ENCODE measurements around the gene CCT2.
"Not testable (repeated sequence)": the region's sequence is repeated elsewhere in the genome, so short reads cannot be mapped to it uniquely, and the experiment has no call there.

CCT2 gene

DNA sequence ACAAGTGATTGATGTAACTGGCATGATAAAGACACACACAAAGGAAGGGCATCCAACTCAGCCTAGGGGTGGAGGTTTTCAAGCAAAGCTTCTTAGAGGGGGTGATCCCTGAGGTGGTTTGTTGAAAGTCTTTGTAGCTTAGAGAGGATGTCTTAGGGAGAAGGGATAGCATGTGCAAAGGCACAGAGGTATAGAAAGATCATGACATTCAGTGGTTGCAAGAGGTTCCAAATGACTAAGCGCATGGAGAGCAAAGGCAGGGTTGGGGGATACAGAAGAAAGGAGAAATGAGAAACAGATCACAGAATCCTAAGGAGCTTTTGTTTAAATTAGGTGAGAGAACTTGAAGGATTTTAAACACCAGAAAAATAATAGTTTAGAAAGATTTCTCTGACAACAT is 5.2 kb upstream of the CCT2 start:
- Histone ChIP-seq H3K4me3 (no peak overlapping the region), H3K27ac (no peak overlapping the region)

DNA sequence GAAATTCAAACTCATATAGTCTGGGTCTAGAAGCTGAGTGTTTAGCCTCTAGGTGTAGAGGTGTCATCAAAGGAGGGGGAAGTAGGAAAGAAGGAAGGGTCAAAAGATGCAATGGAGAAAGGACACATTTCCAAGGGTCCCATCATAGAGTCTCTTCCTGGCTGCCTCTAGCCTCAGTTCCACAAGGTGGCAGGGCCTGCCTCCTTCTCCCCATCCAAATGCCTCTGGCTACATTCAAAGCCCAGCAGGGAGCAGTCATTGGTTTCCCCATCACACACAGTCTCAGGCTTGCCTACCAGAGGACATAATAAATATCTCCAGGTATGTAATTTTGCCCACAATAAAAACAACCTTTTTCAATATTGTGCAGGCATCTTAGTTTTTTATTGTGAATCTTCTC is 2.1 kb upstream of the CCT2 start:
- no peak overlapping the region for H3K27ac ChIP-seq
- no peak overlapping the region for H3K4me3 ChIP-seq

DNA sequence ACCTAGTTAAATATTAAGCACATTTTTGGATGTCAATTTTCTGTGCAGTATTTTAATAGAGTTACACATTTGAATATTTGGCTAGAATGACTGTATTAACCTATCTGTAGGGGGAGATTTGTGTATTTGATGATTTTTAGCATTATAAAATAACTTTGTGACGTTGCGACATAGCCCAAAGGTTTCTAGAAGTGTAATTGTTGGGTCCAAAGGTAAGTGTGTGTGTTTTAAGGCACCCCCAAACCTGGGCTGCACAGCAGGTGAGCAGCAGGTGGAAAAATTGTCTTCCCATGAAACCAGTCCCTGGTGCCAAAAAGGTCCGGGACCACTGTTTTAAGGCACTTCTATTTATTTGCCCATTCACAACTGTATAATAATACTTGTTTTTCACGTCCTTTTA is 3.3 kb downstream of the CCT2 start:
- H3K4me3 ChIP-seq = no peak overlapping the region
- no peak overlapping the region for H3K27ac ChIP-seq

DNA sequence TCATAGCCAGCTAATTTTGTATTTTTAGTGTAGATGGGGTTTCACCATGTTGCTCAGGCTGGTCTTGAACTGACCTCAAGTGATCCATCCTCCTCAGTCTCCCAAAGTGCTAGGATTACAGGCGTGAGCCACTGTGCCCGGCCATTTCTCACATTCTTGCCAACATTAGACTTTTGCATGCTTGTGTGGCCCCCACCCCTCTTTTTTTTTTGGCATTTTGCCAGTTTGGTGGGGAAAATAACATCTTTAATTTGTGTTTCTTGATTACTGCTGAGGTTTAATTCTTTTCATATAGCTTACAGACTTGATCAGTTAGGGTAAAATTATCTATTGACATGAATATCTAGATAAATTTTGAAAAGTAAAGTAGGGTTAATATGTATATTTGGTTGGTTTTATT is 3.8 kb downstream of the CCT2 start:
- H3K4me3 ChIP-seq = no peak overlapping the region

DNA sequence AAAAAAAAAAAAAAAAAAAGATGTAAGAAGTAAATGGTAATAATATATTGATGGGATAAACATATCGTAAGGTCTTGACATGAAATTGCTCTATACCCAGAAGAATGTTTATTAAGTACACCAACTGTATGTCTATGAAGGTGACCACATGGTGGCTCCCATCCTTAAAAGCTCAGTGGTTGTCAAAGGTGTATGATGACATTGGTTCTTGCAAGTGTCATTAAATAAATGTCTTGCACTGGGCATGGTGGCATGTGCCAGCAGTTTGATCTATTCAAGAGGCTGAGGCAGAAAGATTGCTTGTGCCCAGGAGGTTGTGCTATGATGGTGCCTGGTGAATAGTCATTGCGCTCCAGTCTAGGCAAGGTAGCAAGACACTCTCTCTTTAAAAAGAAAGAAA is 10.4 kb downstream of the CCT2 start:
- H3K4me3 ChIP-seq = no peak overlapping the region
- no peak overlapping the region for H3K27ac ChIP-seq

More for the DNA sequence above, 3.8 kb downstream of the CCT2 start:
- H3K27ac ChIP-seq = no peak overlapping the region

DNA sequence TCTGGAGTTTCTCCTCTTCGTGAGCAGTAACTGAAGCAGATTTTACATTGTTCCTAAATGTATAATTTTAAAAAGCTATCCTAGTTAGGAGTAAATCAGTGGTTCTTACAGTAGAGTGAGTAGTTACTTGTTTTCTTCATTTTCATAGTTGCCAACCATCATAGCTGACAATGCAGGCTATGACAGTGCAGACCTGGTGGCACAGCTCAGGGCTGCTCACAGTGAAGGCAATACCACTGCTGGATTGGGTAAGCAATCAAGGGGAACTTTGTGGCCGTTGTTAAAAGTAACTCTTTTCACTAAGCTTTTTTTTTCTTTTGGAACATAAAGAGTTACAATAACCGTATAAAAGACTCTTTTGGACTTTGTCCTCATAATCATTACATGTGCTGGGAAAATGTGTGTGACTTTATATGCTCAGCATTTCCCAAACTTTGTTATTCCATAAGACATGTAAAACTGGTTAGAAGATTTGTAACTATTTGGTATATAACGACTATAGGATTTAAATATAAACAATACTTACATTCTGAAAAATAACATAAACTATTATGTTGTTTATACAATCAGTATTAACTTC is 13.0 kb downstream of the CCT2 start:
- no peak overlapping the region for H3K27ac ChIP-seq
- no peak overlapping the region for H3K4me3 ChIP-seq

DNA sequence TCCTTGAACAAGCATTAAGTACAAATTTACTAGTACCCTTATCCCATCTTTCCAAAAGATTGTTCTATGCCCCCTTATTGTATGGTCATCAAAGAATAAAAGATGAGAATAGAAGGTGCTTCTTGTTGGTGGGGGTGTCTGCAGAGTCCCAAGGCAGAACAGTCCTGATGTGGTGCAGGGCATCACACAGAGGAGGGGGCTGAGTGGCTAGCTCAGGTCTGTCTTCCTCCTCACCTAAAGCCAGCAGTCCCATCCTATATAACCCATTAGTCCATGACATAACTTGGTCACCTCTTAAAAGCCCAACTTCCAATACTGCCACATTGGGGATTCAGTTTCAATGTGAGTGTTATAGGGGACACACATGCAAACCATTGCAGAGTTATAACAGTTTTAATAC is 15.5 kb downstream of the CCT2 start:
- H3K4me3 ChIP-seq = no peak overlapping the region
- no peak overlapping the region for H3K27ac ChIP-seq

DNA sequence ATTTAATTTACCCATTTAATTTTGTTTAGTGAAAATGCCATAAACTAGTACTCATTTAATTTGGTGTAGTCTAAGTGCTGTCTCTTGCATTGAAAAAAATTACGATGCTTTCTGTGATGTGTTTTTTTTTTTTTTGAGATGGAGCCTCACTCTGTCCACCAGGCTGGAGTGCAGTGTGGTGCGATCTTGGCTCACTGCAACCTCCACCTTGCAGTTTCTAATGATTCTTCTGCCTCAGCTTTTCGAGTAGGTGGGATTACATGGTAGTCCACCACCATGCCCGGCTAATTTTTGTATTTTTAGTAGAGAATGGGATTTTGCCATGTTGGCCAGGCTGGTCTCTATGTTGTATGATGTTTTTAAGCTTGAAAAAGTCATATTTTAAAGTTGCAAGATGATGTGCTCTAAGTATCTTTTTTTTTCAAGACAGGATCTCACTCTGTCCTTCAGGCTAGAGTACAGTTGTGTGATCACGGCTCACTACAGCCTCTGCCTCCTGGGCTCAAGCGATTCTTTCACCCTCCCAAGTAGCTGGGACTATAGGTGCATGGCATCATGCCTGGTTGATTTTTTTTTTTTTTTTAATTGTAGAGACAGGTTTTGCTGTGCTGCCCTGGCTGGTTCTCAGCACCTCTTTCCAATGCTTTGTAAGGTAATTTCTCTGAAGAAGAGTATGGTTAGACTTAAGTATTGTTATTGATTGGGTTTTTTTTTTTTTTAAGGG is 16.9 kb downstream of the CCT2 start:
- Histone ChIP-seq H3K27ac (no peak overlapping the region), H3K4me3 (no peak overlapping the region)

DNA sequence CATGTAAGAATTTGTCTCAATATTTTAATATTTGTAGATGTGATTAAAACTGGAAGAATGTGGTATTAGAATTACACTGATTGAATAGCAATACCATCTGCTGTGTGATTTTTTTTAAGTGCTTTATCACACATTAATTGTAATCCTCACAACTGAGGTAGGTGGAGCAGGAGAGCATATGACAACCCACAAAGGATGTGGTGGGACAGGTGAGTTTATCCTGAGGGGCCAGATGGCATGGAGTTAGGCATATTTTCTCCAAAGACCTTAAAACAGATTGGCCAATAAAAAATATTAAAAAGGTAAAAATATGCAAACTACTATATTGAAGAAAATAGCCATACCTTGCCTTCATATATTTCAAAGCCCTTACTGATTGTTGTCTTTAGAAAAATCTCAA is 17.7 kb downstream of the CCT2 start:
- H3K27ac ChIP-seq = no peak overlapping the region
- H3K4me3 ChIP-seq = no peak overlapping the region

DNA sequence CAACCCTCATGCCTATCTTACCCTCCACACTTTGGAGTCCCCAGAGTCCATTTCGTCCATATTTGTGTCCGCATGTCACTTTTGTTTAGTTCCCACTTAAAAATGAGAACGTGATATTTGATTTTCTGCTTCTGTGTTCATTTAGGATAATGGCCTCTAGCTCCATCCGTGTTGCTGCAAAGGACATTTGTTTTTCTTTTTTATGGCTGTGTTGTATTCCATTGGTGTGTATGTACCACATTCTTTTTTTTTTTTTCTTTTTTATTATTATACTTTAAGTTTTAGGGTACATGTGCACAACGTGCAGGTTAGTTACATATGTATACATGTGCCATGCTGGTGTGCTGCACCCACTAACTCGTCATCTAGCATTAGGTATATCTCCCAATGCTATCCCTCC is 18.3 kb downstream of the CCT2 start:
- H3K4me3 ChIP-seq, H3K27ac ChIP-seq: not testable (repeated sequence)

DNA sequence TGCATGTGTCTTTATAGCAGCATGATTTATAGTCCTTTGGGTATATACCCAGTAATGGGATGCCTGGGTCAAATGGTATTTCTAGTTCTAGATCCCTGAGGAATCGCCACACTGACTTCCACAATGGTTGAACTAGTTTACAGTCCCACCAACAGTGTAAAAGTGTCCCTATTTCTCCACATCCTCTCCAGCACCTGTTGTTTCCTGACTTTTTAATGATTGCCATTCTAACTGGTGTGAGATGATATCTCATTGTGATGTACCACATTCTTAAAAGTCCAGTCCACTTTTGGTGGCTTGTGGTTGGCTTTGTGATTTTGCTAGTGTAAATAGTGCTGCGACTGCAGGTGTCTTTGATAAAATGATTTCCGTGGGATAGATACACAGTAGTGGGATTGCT is 19.0 kb downstream of the CCT2 start:
- H3K4me3 ChIP-seq, H3K27ac ChIP-seq: not testable (repeated sequence)

DNA sequence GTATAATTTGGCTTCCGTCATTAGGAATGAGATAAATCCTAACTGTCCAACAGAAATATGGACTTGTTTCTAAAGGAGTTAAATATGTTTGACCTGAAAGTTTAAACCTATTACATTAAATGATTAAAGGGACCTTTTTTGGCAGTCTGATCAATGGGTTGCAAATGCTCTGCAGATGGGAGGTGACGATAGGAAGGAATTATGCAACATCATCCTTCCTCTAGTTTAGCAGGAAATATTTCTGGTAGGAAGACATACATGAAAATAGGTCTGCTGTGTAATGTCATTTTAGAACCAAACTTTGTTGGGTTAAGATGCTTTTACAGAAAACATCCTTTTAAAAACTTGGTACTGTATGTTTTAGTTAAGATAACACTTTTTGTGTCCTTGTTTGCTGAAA is 22.9 kb downstream of the CCT2 start:
- H3K4me3 ChIP-seq = no peak overlapping the region

DNA sequence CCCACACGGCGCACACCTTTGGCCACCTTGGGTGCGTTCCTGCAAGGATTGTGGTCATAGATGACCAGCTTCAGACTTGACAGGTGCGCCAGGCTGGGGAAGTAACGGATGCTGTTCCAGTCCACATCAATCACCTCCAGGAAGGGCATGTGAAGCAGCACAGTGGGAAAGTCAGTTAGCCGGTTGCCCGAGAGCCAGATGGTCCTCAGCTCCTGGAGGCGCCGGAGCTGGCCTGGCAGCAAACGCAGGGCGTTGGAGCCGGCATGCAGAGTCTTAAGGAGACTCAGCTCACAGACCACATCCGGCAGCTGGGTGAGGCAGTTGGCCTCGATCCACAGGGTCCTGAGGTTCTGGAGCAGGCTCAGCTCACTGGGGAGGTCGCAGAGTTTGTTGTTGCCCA is 24.9 kb downstream of the CCT2 start:
- Histone ChIP-seq H3K4me3 (no peak overlapping the region), H3K27ac (no peak overlapping the region)

More for the DNA sequence above, 22.9 kb downstream of the CCT2 start:
- H3K27ac ChIP-seq = no peak overlapping the region

DNA sequence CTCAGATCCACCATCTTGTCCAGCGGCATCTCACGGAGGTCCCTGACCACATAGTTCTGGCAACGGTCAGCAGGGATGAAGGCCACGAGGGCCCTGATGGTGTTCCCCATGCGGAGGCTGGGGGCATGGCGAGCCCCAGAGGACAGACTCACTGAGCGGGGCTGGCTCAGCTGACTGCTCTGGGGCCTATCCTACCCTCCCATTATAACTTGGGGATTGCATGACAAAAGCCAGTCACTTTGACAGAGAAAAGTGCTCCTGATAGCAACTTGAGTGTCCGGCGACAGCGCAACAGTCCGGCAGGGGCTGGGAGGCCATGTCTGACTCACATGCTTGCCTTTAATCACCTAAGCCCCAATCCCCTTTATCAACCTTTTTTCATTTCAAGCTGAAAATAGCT is 25.5 kb downstream of the CCT2 start, which contains the start of gene LRRC10:
TSS of gene LRRC10 (minus strand) at position 179 of the 400 bp plus-strand sequence. CDS start at position 110, 69 bp downstream.
- no peak within 1 kb of the TSS for H3K4me3 ChIP-seq

DNA sequence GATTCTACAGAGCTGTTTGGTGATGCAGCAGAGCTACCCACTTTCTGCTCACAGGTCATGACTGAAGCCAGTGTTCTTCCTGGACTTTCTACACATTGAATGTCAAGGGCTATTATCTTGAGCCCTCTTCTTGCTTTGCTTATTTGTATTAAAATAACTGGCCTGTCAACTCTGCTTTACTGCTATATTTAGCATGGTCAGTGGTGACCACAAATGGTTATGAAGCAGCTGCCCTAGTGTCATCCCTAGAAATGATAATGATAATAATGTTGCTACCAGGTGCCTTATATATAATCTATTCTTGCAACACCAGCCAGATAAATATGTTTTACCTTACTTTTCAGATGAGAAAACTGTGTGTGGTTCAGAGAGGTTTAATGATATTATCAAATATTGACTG is 28.1 kb downstream of the CCT2 start:
- Histone ChIP-seq H3K4me3 (no peak overlapping the region), H3K27ac (no peak overlapping the region)

More for the DNA sequence above, 25.5 kb downstream of the CCT2 start, which contains the start of gene LRRC10:
- H3K27ac ChIP-seq = no peak within 1 kb of the TSS

DNA sequence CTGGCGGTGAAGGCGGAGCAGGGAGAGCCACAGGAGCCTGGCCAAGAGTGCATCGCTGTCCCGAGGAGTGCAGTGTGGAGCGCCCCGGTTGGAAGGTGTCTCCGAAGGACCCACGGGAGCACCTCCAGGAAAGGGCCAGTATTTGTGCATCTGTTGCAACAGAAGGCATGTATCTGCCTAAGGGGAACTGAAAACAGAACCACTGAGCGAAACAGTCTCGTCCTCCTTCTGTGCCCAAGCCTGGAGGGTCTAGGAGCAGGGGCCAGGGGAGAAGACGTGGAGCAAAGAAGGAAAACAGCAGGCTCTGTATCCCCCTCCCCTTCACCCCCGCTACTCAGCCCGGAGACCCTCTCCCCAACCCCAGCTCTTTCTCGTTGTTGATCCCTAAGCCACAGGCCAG is 30.8 kb downstream of the CCT2 start:
- no peak overlapping the region for H3K27ac ChIP-seq
- H3K4me3 ChIP-seq = no peak overlapping the region

DNA sequence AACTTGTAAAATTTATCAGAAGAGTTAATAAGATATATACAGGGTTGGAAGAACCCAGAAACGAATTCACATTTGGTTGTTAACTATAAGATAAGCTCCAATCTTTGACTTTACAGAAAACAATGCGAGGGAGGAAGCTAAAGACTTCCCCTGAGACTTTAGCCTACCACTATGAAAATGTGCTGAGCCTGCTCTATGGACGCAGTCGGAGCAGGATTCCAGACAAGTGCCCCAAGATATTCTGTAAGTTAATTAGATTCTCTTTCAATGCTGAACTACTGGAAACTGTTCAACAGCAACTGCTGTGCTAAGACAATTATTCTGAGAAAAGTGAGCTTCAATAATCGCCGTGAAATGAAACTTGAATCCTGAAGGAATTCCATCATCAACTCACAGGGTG is 33.8 kb downstream of the CCT2 start:
- Histone ChIP-seq H3K27ac (no peak overlapping the region), H3K4me3 (no peak overlapping the region)

DNA sequence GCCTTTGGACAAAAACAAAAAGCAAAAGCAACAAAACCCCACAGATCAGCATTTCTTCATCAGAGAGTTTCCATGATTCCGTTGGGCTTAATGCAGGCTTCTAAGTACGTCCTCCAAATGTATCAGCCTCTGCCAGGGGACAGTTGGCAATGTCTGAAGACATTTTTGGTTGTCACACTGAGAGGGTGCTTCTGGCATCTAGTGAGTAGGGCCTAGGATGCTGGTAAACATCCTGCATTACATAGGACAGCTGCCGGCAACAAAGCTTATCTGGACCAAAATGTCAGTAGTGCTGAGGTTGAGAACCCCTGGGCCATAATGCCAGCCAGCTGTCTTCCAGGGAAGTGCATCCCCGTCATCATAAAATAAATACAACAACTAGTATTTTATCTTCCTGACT is 34.8 kb downstream of the CCT2 start:
- H3K27ac ChIP-seq = no peak overlapping the region
- no peak overlapping the region for H3K4me3 ChIP-seq

DNA sequence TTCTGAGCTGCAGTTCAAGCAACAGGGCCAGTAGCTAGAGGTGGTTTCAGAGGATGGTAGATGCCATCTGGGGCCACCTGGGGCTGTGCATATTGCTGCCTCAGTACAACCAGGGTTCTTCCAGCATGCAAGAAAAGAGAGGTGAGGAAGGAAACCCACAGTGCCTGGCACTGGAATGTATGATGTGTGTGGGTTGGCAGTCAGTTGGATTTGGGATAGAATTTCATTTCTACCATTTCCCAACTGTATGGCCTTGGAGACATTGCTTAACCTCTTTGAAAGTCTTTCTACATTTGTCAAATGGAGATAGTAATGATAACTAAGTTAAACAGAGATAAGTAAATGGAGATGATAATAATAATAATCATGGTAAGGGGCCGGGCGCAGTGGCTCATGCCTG is 35.7 kb downstream of the CCT2 start:
- Histone ChIP-seq H3K4me3 (no peak overlapping the region), H3K27ac (no peak overlapping the region)

DNA sequence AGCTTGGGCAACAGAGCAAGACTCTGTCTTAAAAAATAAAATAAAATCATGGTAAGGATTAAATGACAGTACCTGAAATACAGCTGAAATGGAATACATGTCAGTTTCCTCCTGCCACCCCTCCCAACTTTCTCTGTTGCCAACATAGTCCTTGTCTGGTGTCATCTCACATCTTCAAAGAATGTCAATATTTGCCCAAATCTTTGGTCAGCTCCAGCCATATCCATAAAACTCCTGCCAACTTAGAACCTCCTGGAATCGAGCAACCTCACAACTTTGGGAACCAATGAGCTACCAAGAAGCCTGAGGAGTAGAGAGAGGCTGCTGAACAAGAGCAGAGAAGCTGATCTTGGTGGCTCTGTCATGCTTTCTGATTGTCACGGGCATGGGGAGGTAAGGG is 36.3 kb downstream of the CCT2 start:
- H3K27ac ChIP-seq = no peak overlapping the region
- no peak overlapping the region for H3K4me3 ChIP-seq

DNA sequence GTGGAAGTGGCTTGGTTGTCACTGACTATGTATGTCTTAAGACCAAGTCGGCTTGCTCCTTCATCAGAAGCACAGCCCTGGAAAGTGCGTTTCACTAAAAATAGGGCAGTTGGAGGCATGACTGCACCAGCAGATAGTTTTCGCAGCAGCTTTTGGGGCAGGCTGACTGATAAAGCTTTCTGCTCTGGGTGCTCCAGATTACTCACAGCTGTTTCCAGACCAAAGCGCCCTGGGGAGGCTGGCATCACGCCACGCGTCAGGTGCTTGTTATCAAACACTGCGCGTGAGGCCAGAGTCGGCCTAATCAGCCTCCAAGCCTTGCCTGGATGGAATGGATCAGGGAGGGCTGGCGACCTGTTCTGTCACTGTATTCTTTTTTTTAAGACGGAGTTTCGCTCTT is 38.7 kb downstream of the CCT2 start:
- Histone ChIP-seq H3K4me3 (no peak overlapping the region), H3K27ac (no peak overlapping the region)

DNA sequence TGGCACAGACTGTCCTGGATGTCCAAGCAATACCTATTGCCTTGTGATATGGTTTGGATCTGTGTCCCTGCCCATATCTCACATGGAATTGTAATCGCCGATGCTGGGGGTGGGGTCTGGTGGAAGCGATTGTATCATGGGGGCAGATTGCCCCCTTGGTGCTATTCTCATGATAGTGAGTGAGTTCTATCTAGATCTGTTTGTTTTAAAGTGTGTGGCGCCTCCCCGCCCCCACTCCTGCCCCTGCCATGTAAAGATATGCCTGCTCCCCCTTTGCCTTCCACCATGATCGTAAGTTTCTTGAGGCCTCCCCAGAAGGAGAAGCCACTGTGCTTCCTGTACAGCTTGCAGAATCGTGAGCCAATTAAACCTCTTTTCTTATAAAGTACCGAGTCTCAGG is 42.2 kb downstream of the CCT2 start:
- H3K27ac ChIP-seq = no peak overlapping the region
- no peak overlapping the region for H3K4me3 ChIP-seq
